Activated CD4-positive, alpha-beta T cell treated with anti-CD3 and anti-CD28 coated beads for 1 hour (primary cell): ENCODE results near the gene FUOM.

Experiments used
- DNase-seq: peaks from one replicate; pipeline ENCODE4 v3.0.0-alpha.2; 2020

The FUOM gene

DNA sequence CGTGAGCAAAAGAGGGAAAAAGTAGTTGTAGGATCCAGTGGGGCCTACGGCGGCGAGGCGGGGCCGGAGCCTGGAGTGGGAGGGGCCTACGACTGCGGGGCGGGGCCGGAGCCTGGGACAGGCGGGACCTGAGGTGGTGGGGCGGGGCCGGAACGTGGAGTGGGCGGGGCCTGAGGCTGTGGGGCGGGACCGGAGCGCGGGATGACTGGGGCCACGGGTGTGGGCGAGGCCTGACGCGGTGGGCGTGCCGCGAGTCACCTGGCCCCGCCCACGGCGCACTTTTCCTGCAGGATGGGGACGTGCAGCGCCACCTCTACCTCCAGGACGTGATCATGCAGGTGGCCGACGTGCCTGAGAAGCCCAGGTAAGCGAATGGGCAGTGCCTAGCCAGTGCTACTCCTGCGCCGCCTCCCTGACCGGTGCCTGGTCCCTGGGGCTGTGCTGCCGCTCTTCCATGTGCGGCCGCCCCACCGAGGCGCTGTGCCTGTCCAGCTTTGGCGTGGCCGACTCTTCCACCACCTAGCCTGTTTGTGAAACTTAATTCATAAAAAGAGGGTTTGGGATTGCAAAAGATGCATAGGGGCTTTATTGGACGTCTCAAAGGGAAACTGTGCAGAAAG is 48.6 kb downstream of the FUOM start:
- DNase-seq = peak; percentile 85

- peak; percentile 84 for DNase-seq
Measured at GRCh38 chr10:133308421-133309099, 49.3 kb downstream of the FUOM start, which contains the start of the genes TUBGCP2 and ZNF511. Gene TUBGCP2, minus strand, starts transcription at chr10:133308872. Its CDS starts 5,931 bp downstream, at chr10:133302941. Gene ZNF511, plus strand, starts transcription at chr10:133308914. Its CDS starts 30 bp downstream, at chr10:133308944.

DNA sequence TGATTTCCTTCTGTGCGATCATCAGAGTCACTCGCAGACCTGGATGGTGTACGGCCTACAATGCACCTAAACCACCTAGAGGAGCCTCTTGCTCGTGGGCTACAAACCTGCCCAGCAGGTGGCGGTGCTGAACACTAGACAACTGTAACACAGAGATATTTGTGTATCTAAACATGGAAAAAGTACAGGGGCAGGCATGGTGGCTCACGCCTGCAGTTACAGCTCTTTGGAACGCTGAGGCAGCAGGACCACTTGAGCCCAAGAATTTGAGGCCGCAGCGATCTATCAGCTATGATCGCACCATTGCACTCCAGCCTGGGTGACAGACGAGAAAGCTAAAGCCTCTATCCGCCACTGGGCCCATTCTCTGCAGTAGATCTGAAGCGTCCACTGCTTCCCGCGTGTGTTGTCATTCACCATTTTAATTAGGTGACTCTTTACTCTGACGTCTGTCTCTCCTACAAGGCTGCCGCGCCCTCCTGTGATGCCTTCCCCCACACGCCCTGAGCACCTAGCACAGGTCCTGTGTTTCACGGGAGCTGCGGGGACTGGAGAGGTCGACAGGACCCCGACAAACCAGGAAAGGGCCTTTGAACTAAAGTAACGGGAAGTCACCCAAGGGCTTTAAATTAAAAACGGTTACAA is 49.9 kb downstream of the FUOM start:
- peak; percentile 80 for DNase-seq

GRCh38 chr10:133306941-133307379 is 50.9 kb downstream of the FUOM start:
- no peak for DNase-seq

- DNase-seq = no peak
Measured at GRCh38 chr10:133306097-133306476, 51.7 kb downstream of the FUOM start.
